ENCODE results near the gene MPP4. TPM values are rescaled to one million over a fixed set of nuclear protein-coding genes. Genes with fewer than 3 reads are reported as not detected.

MPP4 gene
- total RNA-seq, 1 experiment from 2014 or later = not detected

- no peak overlapping the region for H3T11ph ChIP-seq (ENCODE audit: low read length)
- Mint-ChIP-seq H3K27me3 (ENCODE audit: low read depth) (no peaks in the 10 kb centered on the region; the same call in 1 of the 2 replicates), H3K27ac (no peak overlapping the region), H3K4me3 (no peak overlapping the region), H3K9me3 (no peaks in the 10 kb centered on the region), H3K4me1 (peaks cover 11% of the 10 kb centered on the region in 2 experiments), H3K36me3 (ENCODE audit: insufficient read depth in 1 of 3, low read depth in 3 of 3) (no peaks in the 10 kb centered on the region)
- no peak for DNase-seq
- H3K79me2 ChIP-seq (ENCODE audit: insufficient read depth, low read length) = no peaks in the 10 kb centered on the region
- no peak overlapping the region for H4K5ac ChIP-seq (ENCODE audit: insufficient read length, low read depth, low read length)
- H3K27me3 ChIP-seq (ENCODE audit: insufficient read depth, low read length) = no peaks in the 10 kb centered on the region
- no peak overlapping the region for H4K8ac ChIP-seq (replicated peaks; ENCODE audit: insufficient read length, low read depth, low read length)
- H3K23ac ChIP-seq (ENCODE audit: insufficient read length, low read depth, low read length) = no peak overlapping the region
- H2BK120ac ChIP-seq (ENCODE audit: low read depth, low read length, poor library complexity, severe bottlenecking) = no peak overlapping the region
- no peak for TF ChIP-seq CTCF (conservative IDR thresholded peaks at IDR 0.05)
- H3K9me3 ChIP-seq (ENCODE audit: control insufficient read depth, low read depth, low read length) = no peaks in the 10 kb centered on the region
- H3K4me1 ChIP-seq (ENCODE audit: insufficient read depth, low read length) = no peaks in the 10 kb centered on the region
- H3K56ac ChIP-seq (ENCODE audit: insufficient read length, low read depth, low read length) = no peak overlapping the region
- no peak overlapping the region for H3K14ac ChIP-seq (ENCODE audit: insufficient read depth, low read length)
- no peak overlapping the region for H3K18ac ChIP-seq (ENCODE audit: insufficient read length, low read depth, low read length)
- H2BK12ac ChIP-seq (ENCODE audit: insufficient read length, low read depth, low read length) = no peak overlapping the region
- H4K20me1 ChIP-seq (ENCODE audit: control insufficient read depth, insufficient read depth, insufficient read length) = no peaks in the 10 kb centered on the region
- no CpG with 5 or more reads among the region's 5 CpGs for WGBS (ENCODE audit: extremely low coverage, insufficient read length, low lambda C conversion rate)
- no peaks in the 10 kb centered on the region for H3K79me1 ChIP-seq (ENCODE audit: insufficient read depth, low read depth, low read length, poor library complexity, severe bottlenecking)
- H3K27ac ChIP-seq (ENCODE audit: insufficient read length, low read depth, low read length) = no peak overlapping the region
- no peak overlapping the region for H2BK15ac ChIP-seq (ENCODE audit: low read depth, low read length)
- H2BK20ac ChIP-seq (ENCODE audit: low read depth, low read length, poor library complexity, severe bottlenecking) = no peak overlapping the region
- no peaks in the 10 kb centered on the region for H3K23me2 ChIP-seq (ENCODE audit: insufficient read length, low read depth, low read length, poor library complexity, severe bottlenecking)
- H2AK5ac ChIP-seq (ENCODE audit: insufficient read length, low read length) = no peak overlapping the region
- H2AFZ ChIP-seq (ENCODE audit: low read length) = no peak overlapping the region
- H3K4ac ChIP-seq (ENCODE audit: low read depth, low read length) = no peak overlapping the region
- no peak overlapping the region for H4K91ac ChIP-seq (ENCODE audit: insufficient read length, low read depth, low read length)
- H3K9ac ChIP-seq (ENCODE audit: extremely low read depth, insufficient read length, low read length) = no peak overlapping the region
- H3K4me2 ChIP-seq (ENCODE audit: insufficient read depth, insufficient read length, low read length) = no peak overlapping the region
- no peak overlapping the region for H2BK5ac ChIP-seq (ENCODE audit: insufficient read length, low read length)
These were observed 51.0 kb downstream of the MPP4 start for GRCh38 chr2:201647431-201647830.
